ENCODE data around the gene TGFBR1.
A peak's percentile ranks its signal among the peaks of the same experiment; 100 is the strongest.

Gene TGFBR1

GRCh38 chr9:99129091-99129490 lies 24.2 kb downstream of the TGFBR1 start:
- H3K36me3 ChIP-seq (replicated peaks; ENCODE audit: insufficient read depth, low read length) = no peaks in the 10 kb centered on the region
- TF ChIP-seq EZH2 (optimal IDR thresholded peaks at IDR 0.05; ENCODE audit: low read depth, low read length) = no peak
- TF ChIP-seq EZH2phosphoT487 (IDR thresholded peaks at IDR 0.05; ENCODE audit: low read length) = no peak
- no peak for TF ChIP-seq CTCF (IDR thresholded peaks at IDR 0.05; ENCODE audit: low read length)
- no peaks in the 10 kb centered on the region for H3K9me2 ChIP-seq (replicated peaks; ENCODE audit: insufficient read depth, low read length)
- no peaks in the 10 kb centered on the region for H3K9me3 ChIP-seq (replicated peaks; ENCODE audit: insufficient read depth, low read length)
- no peaks in the 10 kb centered on the region for H3K27me3 ChIP-seq (replicated peaks; ENCODE audit: insufficient read depth, low read length)
- H3K4me2 ChIP-seq (ENCODE audit: low read depth, low read length) = no peak overlapping the region
- no peak overlapping the region for H3K9ac ChIP-seq (ENCODE audit: low read length)
- H3F3A ChIP-seq (ENCODE audit: insufficient read depth, low read length) = no peaks in the 10 kb centered on the region
- H4K20me1 ChIP-seq (ENCODE audit: insufficient read depth, low read length) = no peaks in the 10 kb centered on the region
- no peaks in the 10 kb centered on the region for H3K4me1 ChIP-seq (ENCODE audit: low read length)
- H3K79me2 ChIP-seq (ENCODE audit: low read length) = no peaks in the 10 kb centered on the region
- H3K27ac ChIP-seq (ENCODE audit: low read length) = no peak overlapping the region
- no peak overlapping the region for H2AFZ ChIP-seq (ENCODE audit: low read length)
- no peak for DNase-seq
- no peak overlapping the region for H3K4me3 ChIP-seq (ENCODE audit: low read length)

GRCh38 chr9:99130069-99130468 lies 25.2 kb downstream of the TGFBR1 start:
- Histone ChIP-seq H3K9me2 (replicated peaks; ENCODE audit: insufficient read depth, low read length) (no peaks in the 10 kb centered on the region), H3K36me3 (replicated peaks; ENCODE audit: insufficient read depth, low read length) (no peaks in the 10 kb centered on the region), H3K4me2 (ENCODE audit: low read depth, low read length) (no peak overlapping the region), H3K27ac (ENCODE audit: low read length) (no peak overlapping the region), H3K27me3 (replicated peaks; ENCODE audit: insufficient read depth, low read length) (no peaks in the 10 kb centered on the region), H3K4me1 (ENCODE audit: low read length) (no peaks in the 10 kb centered on the region), H4K20me1 (ENCODE audit: insufficient read depth, low read length) (no peaks in the 10 kb centered on the region), H2AFZ (ENCODE audit: low read length) (no peak overlapping the region), H3K9me3 (replicated peaks; ENCODE audit: insufficient read depth, low read length) (no peaks in the 10 kb centered on the region), H3K4me3 (ENCODE audit: low read length) (no peak overlapping the region), H3K9ac (ENCODE audit: low read length) (no peak overlapping the region), H3F3A (ENCODE audit: insufficient read depth, low read length) (no peaks in the 10 kb centered on the region), H3K79me2 (ENCODE audit: low read length) (no peaks in the 10 kb centered on the region)
- no peak for TF ChIP-seq CTCF (IDR thresholded peaks at IDR 0.05; ENCODE audit: low read length)
- DNase-seq = peak; percentile 40

- no peak for DNase-seq
- H3K4me3 ChIP-seq (ENCODE audit: low read length) = no peak overlapping the region
- 0 out of 2 replicates have a peak, but pooled peaks cover 5% of the 10 kb centered on the region for H3K4me1 ChIP-seq (ENCODE audit: low read length)
- H3K4me2 ChIP-seq (ENCODE audit: low read depth, low read length) = no peak overlapping the region
- no peaks in the 10 kb centered on the region for H3F3A ChIP-seq (ENCODE audit: insufficient read depth, low read length)
- TF ChIP-seq CTCF (IDR thresholded peaks at IDR 0.05; ENCODE audit: low read length) (no peak), EZH2phosphoT487 (IDR thresholded peaks at IDR 0.05; ENCODE audit: low read length) (no peak), EZH2 (optimal IDR thresholded peaks at IDR 0.05; ENCODE audit: low read depth, low read length) (no peak)
- no peaks in the 10 kb centered on the region for H3K9me2 ChIP-seq (replicated peaks; ENCODE audit: insufficient read depth, low read length)
- no peaks in the 10 kb centered on the region for H3K27me3 ChIP-seq (replicated peaks; ENCODE audit: insufficient read depth, low read length)
- H3K9ac ChIP-seq (ENCODE audit: low read length) = no peak overlapping the region
- H2AFZ ChIP-seq (ENCODE audit: low read length) = no peak overlapping the region
- H3K27ac ChIP-seq (ENCODE audit: low read length) = no peak overlapping the region
- H3K9me3 ChIP-seq (replicated peaks; ENCODE audit: insufficient read depth, low read length) = no peaks in the 10 kb centered on the region
- H4K20me1 ChIP-seq (ENCODE audit: insufficient read depth, low read length) = no peaks in the 10 kb centered on the region
- no peaks in the 10 kb centered on the region for H3K79me2 ChIP-seq (ENCODE audit: low read length)
- H3K36me3 ChIP-seq (replicated peaks; ENCODE audit: insufficient read depth, low read length) = no peaks in the 10 kb centered on the region
Observed at GRCh38 chr9:99133145-99133544, 28.2 kb downstream of the TGFBR1 start.

Data from MM.1S (cell line).